H1 (cell line): ENCODE results near the gene ABHD2. TPM values are rescaled to one million over a fixed set of nuclear protein-coding genes. Genes with fewer than 3 reads are reported as not detected.

Experiments used
- CTCF ChIA-PET: fragments of 300-600 bp; sonication (Branson Sonifier 250); formaldehyde crosslinking; loops from one replicate; lab custom pipeline; 2021; ENCODE audit not compliant: partially characterized antibody; lab: Charles Lee
- POLR2A ChIA-PET: fragments of 300-600 bp; sonication (Branson Sonifier 250); formaldehyde crosslinking; loops from one replicate; lab custom pipeline; 2021; ENCODE audit warnings: inconsistent platforms; ENCODE audit not compliant: partially characterized antibody; lab: Charles Lee
- DNase-seq, 2 experiments: peaks; one replicate each; pipeline versions ENCODE4 v3.0.0 to v3.0.0-alpha.2; 2010 to 2022; ENCODE audit warnings: low spot score in 2 of 2, low read depth in 1 of 2, mixed read lengths in 1 of 2
- FAIRE-seq: peaks from 2 replicates; lab custom pipeline; 2011; peaks lifted over from hg19 to GRCh38; lab: Jason Lieb, UNC
- H2AFZ ChIP-seq: 2 replicates; pipeline ENCODE4 v1.8.1; 2012; ENCODE audit warnings: low read length, inconsistent platforms
- H2AK5ac ChIP-seq: 2 replicates; pipeline ENCODE4 v1.6.1; 2013; ENCODE audit warnings: low read depth, low read length
- H2BK120ac ChIP-seq: replicated peaks from 2 replicates; pipeline ENCODE3; 2013; ENCODE audit warnings: low read depth, low read length, inconsistent platforms
- H2BK12ac ChIP-seq: 2 replicates; pipeline ENCODE4 v1.6.1; 2013; ENCODE audit warnings: low read depth, low read length
- H2BK15ac ChIP-seq: 2 replicates; pipeline ENCODE4 v1.6.1; 2013; ENCODE audit warnings: low read length
- H2BK20ac ChIP-seq: 2 replicates; pipeline ENCODE4 v1.6.1; 2013; ENCODE audit warnings: low read length
- H2BK5ac ChIP-seq: 2 replicates; pipeline ENCODE4 v1.6.1; 2013; ENCODE audit warnings: low read depth, low read length
- H3K14ac ChIP-seq: 2 replicates; pipeline ENCODE4 v1.6.1; 2013; ENCODE audit warnings: inconsistent platforms; ENCODE audit not compliant: insufficient read length
- H3K18ac ChIP-seq: 2 replicates; pipeline ENCODE4 v1.6.1; 2013; ENCODE audit warnings: low read length; ENCODE audit errors: extremely low read depth
- H3K23ac ChIP-seq: 2 replicates; pipeline ENCODE4 v1.6.1; 2013; ENCODE audit warnings: inconsistent platforms; ENCODE audit not compliant: insufficient read length
- H3K23me2 ChIP-seq: 2 replicates; pipeline ENCODE4 v1.6.1; 2013; ENCODE audit warnings: low read depth, low read length
- H3K27ac ChIP-seq: 2 replicates; pipeline ENCODE4 v1.6.1; 2011; ENCODE audit warnings: low read depth, low read length, inconsistent platforms
- H3K27me3 ChIP-seq, 4 experiments: replicated peaks in 1 of 4; 1 replicate in 1 of 4; 2 replicates in 3 of 4; pipeline versions ENCODE4 v1.6.1 to v1.8.1; 2011 to 2013; ENCODE audit warnings: low read length in 3 of 4, mild to moderate bottlenecking in 3 of 4, inconsistent platforms in 2 of 4, mixed read lengths in 2 of 4, moderate library complexity in 1 of 4; ENCODE audit not compliant: control insufficient read depth in 3 of 4, insufficient read depth in 3 of 4; ENCODE audit errors: extremely low read depth in 1 of 4
- H3K36me3 ChIP-seq, 4 experiments: 2 replicates each; pipeline versions ENCODE4 v1.6.1 to v1.8.1; 2011 to 2013; ENCODE audit warnings: mild to moderate bottlenecking in 4 of 4, low read length in 3 of 4, moderate library complexity in 2 of 4, control low read depth in 1 of 4, inconsistent platforms in 1 of 4; ENCODE audit not compliant: insufficient read depth in 4 of 4, control insufficient read depth in 2 of 4
- H3K4ac ChIP-seq: replicated peaks from 2 replicates; pipeline ENCODE3; 2013; ENCODE audit warnings: low read length, low read depth, mixed read lengths, inconsistent platforms; ENCODE audit not compliant: insufficient read length
- H3K4me1 ChIP-seq, 4 experiments: replicated peaks in 1 of 4; 1 replicate in 1 of 4; 2 replicates in 3 of 4; pipeline versions ENCODE4 v1.6.1 to v1.8.1; 2011 to 2013; ENCODE audit warnings: low read length in 3 of 4, inconsistent platforms in 2 of 4, mixed read lengths in 1 of 4; ENCODE audit not compliant: insufficient read depth in 4 of 4, control insufficient read depth in 3 of 4
- H3K4me2 ChIP-seq, 2 experiments: 2 replicates each; pipeline versions ENCODE4 v1.6.1 to v1.8.1; 2011 to 2013; ENCODE audit warnings: low read depth in 2 of 2, low read length in 2 of 2, control low read depth in 1 of 2, inconsistent platforms in 1 of 2, mild to moderate bottlenecking in 1 of 2; ENCODE audit not compliant: insufficient read depth in 1 of 2
- H3K4me3 ChIP-seq, 4 experiments: fragments of 200-600, 300-600 bp in 1 of 4; sonication (generic), shearing (Covaris generic), sonication (Bioruptor Twin) in 1 of 4; 2 replicates each; pipeline versions ENCODE4 v1.5.1 to v1.8.1; 2011 to 2016; ENCODE audit warnings: low read length in 4 of 4, low read depth in 3 of 4, control low read depth in 2 of 4, inconsistent platforms in 2 of 4, mild to moderate bottlenecking in 2 of 4, mixed read lengths in 1 of 4, moderate library complexity in 1 of 4; ENCODE audit not compliant: insufficient read depth in 2 of 4; ENCODE audit errors: extremely low read depth in 1 of 4
- H3K56ac ChIP-seq: replicated peaks from 2 replicates; pipeline ENCODE3; 2013; ENCODE audit warnings: low read depth, mild to moderate bottlenecking, mixed read lengths, low read length, inconsistent platforms; ENCODE audit not compliant: insufficient read length
- H3K79me1 ChIP-seq: 2 replicates; pipeline ENCODE4 v1.6.1; 2013; ENCODE audit warnings: low read depth, low read length, control low read depth
- H3K79me2 ChIP-seq, 2 experiments: 2 replicates each; pipeline versions ENCODE4 v1.6.1 to v1.8.1; 2012 to 2013; ENCODE audit warnings: low read length in 2 of 2, mild to moderate bottlenecking in 2 of 2, inconsistent platforms in 1 of 2; ENCODE audit not compliant: insufficient read depth in 2 of 2, control insufficient read depth in 1 of 2
- H3K9ac ChIP-seq, 4 experiments: replicated peaks in 1 of 4; 1 replicate in 1 of 4; 2 replicates in 3 of 4; pipeline versions ENCODE4 v1.6.1 to v1.8.1; 2011 to 2013; ENCODE audit warnings: low read depth in 3 of 4, low read length in 3 of 4, control low read depth in 2 of 4, mild to moderate bottlenecking in 2 of 4, moderate library complexity in 2 of 4, inconsistent platforms in 1 of 4; ENCODE audit errors: extremely low read depth in 1 of 4
- H3K9me3 ChIP-seq, 2 experiments: 2 replicates each; pipeline versions ENCODE4 v1.6.1 to v1.8.1; 2012 to 2013; ENCODE audit warnings: mild to moderate bottlenecking in 2 of 2, moderate library complexity in 2 of 2, control low read depth in 1 of 2, inconsistent platforms in 1 of 2, low read depth in 1 of 2, low read length in 1 of 2, mixed read lengths in 1 of 2; ENCODE audit not compliant: insufficient read depth in 2 of 2
- H4K20me1 ChIP-seq, 2 experiments: replicated peaks in 1 of 2; 2 replicates each; pipeline versions ENCODE3 to v1.8.1; 2011 to 2013; ENCODE audit warnings: inconsistent platforms in 2 of 2, low read length in 2 of 2, mild to moderate bottlenecking in 1 of 2; ENCODE audit not compliant: insufficient read depth in 2 of 2, control insufficient read depth in 1 of 2
- H4K5ac ChIP-seq: 2 replicates; pipeline ENCODE4 v1.6.1; 2013; ENCODE audit warnings: low read length, low read depth, mixed read lengths, inconsistent platforms; ENCODE audit not compliant: insufficient read length
- H4K8ac ChIP-seq: 2 replicates; pipeline ENCODE4 v1.8.0; 2013; ENCODE audit warnings: mild to moderate bottlenecking, moderate library complexity, low read length, inconsistent platforms; ENCODE audit not compliant: insufficient read depth; ENCODE audit errors: extremely low read depth
- H4K91ac ChIP-seq: replicated peaks from 2 replicates; pipeline ENCODE3; 2013; ENCODE audit warnings: low read length, mixed read lengths, inconsistent platforms; ENCODE audit not compliant: insufficient read length
- BACH1 ChIP-seq: IDR thresholded peaks from 2 replicates; pipeline ENCODE4 v1.6.1; 2012; ENCODE audit warnings: low read length, improper control_type of control experiment
- POLR2AphosphoS5 ChIP-seq: IDR thresholded peaks from 2 replicates; pipeline ENCODE4 v1.6.1; 2011; ENCODE audit warnings: low read depth, low read length
- WGBS, 2 experiments: shearing (Covaris generic) in 1 of 2; methylation state at CpG; one replicate each; pipeline versions ENCODE4 v1.1.6 to v1.1.7; 2013 to 2015; ENCODE audit warnings: low lambda C conversion rate in 2 of 2, mixed read lengths in 2 of 2, inconsistent platforms in 1 of 2, low coverage in 1 of 2, missing lambda C conversion rate in 1 of 2; ENCODE audit not compliant: insufficient replicate concordance in 2 of 2, insufficient coverage in 1 of 2, insufficient read length in 1 of 2; ENCODE audit errors: extremely low coverage in 1 of 2, missing lambda C conversion rate in 1 of 2; 5-methylcytosine and 5-hydroxymethylcytosine counted together
- polyA plus RNA-seq, 7 experiments: library from polyadenylated mRNA; depleted of rRNA in 3 of 7; stranded (reverse) in 5 of 7; unstranded in 2 of 7; fragments of >200 nt in 5 of 7; fragments of 200-250 nt in 2 of 7; gene quantifications; 1 replicate in 5 of 7; 2 replicates in 1 of 7; 4 replicates in 1 of 7; pipeline versions ENCODE4 v1.2.1 to v1.2.3, GENCODE V29; 2011 to 2013; ENCODE audit warnings: missing spikeins in 2 of 7, mixed read lengths in 2 of 7
- total RNA-seq: library from RNA; stranded (reverse); fragmentation: NEBNext Ultra II Directional; extraction: Animal tissue kit (Norgen Biotek cat#: 25700); gene quantifications from 2 replicates; pipeline ENCODE4 v1.2.1, GENCODE V29; 2021

The ABHD2 gene
- total and polyA plus RNA-seq, 2 of the 8 experiments (the other 6 are each of a cell fraction or from before 2014, with no cell fraction given) = 9.1 to 23.7 TPM

- Histone ChIP-seq H3K14ac (no peak overlapping the region), H3K4me3 (no peak overlapping the region), H3K9me3 (no peaks in the 10 kb centered on the region), H2BK15ac (0 out of 2 replicates have a peak overlapping the region, but pooled peaks have one; percentile 33), H3K27me3 (no peaks in the 10 kb centered on the region), H3K23ac (no peak overlapping the region), H3K4me1 (peaks cover 0 to 10% (median 6%) of the 10 kb centered on the region in 4 experiments; a peak in 2 of 7 replicates), H2AFZ (no peak overlapping the region), H2BK12ac (no peak overlapping the region), H3K18ac (no peak overlapping the region), H3K79me1 (no peaks in the 10 kb centered on the region), H3K79me2 (no peaks in the 10 kb centered on the region), H3K4ac (no peak overlapping the region), H2BK20ac (no peak overlapping the region), H3K9ac (no peak overlapping the region; a peak in 1 of 7 replicates), H3K36me3 (no peaks in the 10 kb centered on the region), H4K5ac (no peak overlapping the region), H3K23me2 (no peaks in the 10 kb centered on the region), H2AK5ac (no peak overlapping the region), H2BK5ac (peak overlapping the region; percentile 55; the same call in 1 of the 2 replicates), H4K8ac (no peak overlapping the region), H4K20me1 (no peaks in the 10 kb centered on the region), H2BK120ac (no peak overlapping the region), H4K91ac (no peak overlapping the region), H3K4me2 (no peak overlapping the region), H3K27ac (no peak overlapping the region), H3K56ac (no peak overlapping the region)
- 89% methylated on average over 7 of the region's 7 CpGs; no CpG with 5 or more reads in 1 of the 2 experiments for WGBS, 2 experiments
- FAIRE-seq = no peak
- no peak for DNase-seq
- ChIA-PET POLR2A (interaction anchor here (1.5 to 1.6 kb wide), 2 partner anchors 10 to 271 kb away, joined by 3 to 4 read pairs; no protein-coding TSS in a partner anchor), CTCF (interaction anchor here (0.5 to 9.3 kb wide), 18 partner anchors 8 to 289 kb away, joined by 3 to 84 read pairs (median 4); partner anchors contain the start of gene ABHD2)
- TF ChIP-seq BACH1 = 0 out of 2 replicates have a peak, but pooled peaks have one; percentile 19
- no peak for TF ChIP-seq POLR2AphosphoS5
These were observed 79.3 kb downstream of the ABHD2 start for GRCh38 chr15:89167267-89168176.
